AG04450 (cell line): Measurements from ENCODE around the gene MSRB3. TPM values are rescaled to one million over a fixed set of nuclear protein-coding genes. Genes with fewer than 3 reads are reported as not detected.
A peak's percentile ranks its signal among the peaks of the same experiment; 100 is the strongest.

Experiments
- CTCF ChIA-PET: fragments of 300-600, 350-600 bp; formaldehyde crosslinking; extraction: SDS; loops from one replicate; lab custom pipeline; 2022; ENCODE audit warnings: antibody characterized with exemption, inconsistent platforms; lab: Charles Lee
- POLR2A ChIA-PET: fragments of 350-600 bp; formaldehyde crosslinking; extraction: SDS; loops from one replicate; lab custom pipeline; 2021; ENCODE audit warnings: antibody characterized with exemption, inconsistent platforms; lab: Yijun Ruan, JAX
- DNase-seq: peaks from one replicate; pipeline ENCODE4 v3.0.0-alpha.2; 2011; ENCODE audit warnings: low read depth, low spot score
- H3K27ac ChIP-seq: one replicate; pipeline ENCODE4 v1.5.1; 2012; ENCODE audit warnings: low read depth, low read length, control low read depth
- H3K27me3 ChIP-seq: one replicate; pipeline ENCODE4 v1.6.0; 2012; ENCODE audit warnings: low read length; ENCODE audit not compliant: control insufficient read depth, insufficient read depth
- H3K4me3 ChIP-seq: 2 replicates; pipeline ENCODE4 v1.5.1; 2011; ENCODE audit warnings: mild to moderate bottlenecking, low read depth, low read length, control low read depth
- H3K9me3 ChIP-seq: 2 replicates; pipeline ENCODE4 v1.5.1; 2012; ENCODE audit warnings: low read length; ENCODE audit not compliant: control insufficient read depth, insufficient read depth
- CTCF ChIP-seq: IDR thresholded peaks from 2 replicates; pipeline ENCODE4 v1.5.1; 2011; ENCODE audit warnings: low read depth, low read length, control low read depth, inconsistent platforms
- polyA plus RNA-seq: library from polyadenylated mRNA; depleted of rRNA; stranded (reverse); fragments of >200 nt; gene quantifications from 2 replicates; pipeline ENCODE4 v1.2.3, GENCODE V29; 2011

Gene MSRB3
- polyA plus RNA-seq, 1 experiment = 75.6 TPM

- CTCF ChIA-PET = interaction anchor here (0.7 kb wide), 1 partner anchor 1940 kb away, joined by 3 read pairs; no protein-coding TSS in a partner anchor
Measured at GRCh38 chr12:65329721-65330120, 51.2 kb downstream of the MSRB3 start.

DNA sequence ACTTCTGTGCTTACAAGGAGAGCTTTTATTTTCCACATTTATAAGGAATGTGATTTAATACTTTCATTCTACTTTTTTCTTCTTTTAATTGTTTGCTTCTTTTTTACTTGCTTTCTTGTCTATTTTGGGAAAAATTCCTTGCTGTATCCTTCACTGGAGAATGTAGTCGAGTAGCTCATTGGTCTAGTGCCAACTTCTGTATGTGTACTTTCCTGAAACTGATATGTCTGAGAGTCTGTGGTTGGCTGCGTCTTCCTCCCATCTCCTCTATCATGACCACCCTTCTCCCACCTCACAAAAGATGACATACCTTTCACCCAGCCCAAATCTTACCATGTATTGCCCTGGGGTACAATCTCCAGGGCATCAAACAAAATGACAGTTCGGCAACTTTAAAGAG is 51.8 kb downstream of the MSRB3 start:
- ChIA-PET CTCF (no interaction called here), POLR2A (no interaction called here)
- TF ChIP-seq CTCF = no peak
- Histone ChIP-seq H3K9me3 (peaks cover 4% of the 10 kb centered on the region), H3K27ac (no peak overlapping the region), H3K27me3 (no peaks in the 10 kb centered on the region), H3K4me3 (no peak overlapping the region)
- DNase-seq = peak; percentile 21

More at GRCh38 chr12:65329721-65330120, 51.2 kb downstream of the MSRB3 start:
- no peak for DNase-seq
- POLR2A ChIA-PET = no interaction called here
- H3K9me3 ChIP-seq = peaks cover 4% of the 10 kb centered on the region
- no peaks in the 10 kb centered on the region for H3K27me3 ChIP-seq
- H3K4me3 ChIP-seq = no peak overlapping the region
- no peak overlapping the region for H3K27ac ChIP-seq
- TF ChIP-seq CTCF = no peak

- POLR2A ChIA-PET = no interaction called here
- CTCF ChIA-PET = no interaction called here
- TF ChIP-seq CTCF = no peak
Measured at GRCh38 chr12:65331456-65331855, 53.0 kb downstream of the MSRB3 start.

DNA sequence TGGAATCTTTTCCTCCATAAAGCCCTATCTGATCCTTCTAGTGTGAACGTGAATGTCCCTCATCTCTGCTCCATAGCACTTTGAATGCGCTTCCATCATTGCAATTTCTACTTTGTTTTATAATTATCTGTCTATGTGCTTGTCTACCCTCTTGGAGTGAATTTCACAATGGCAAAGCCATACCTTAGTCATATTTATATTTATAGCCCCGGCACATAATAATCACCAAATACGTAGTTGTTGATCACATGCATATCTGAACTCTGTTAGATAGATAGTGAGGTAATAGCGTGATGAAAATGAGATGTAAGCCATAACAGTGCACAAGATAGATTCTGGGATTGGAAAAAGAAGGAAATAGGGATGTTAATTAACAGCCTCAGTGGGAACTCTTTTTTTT is 55.2 kb downstream of the MSRB3 start:
- no peak for TF ChIP-seq CTCF
- Histone ChIP-seq H3K4me3 (no peak overlapping the region), H3K9me3 (peaks cover 4% of the 10 kb centered on the region), H3K27ac (no peak overlapping the region), H3K27me3 (no peaks in the 10 kb centered on the region)
- DNase-seq = no peak
- CTCF ChIA-PET = no interaction called here
- POLR2A ChIA-PET = no interaction called here

More at GRCh38 chr12:65331456-65331855, 53.0 kb downstream of the MSRB3 start:
- Histone ChIP-seq H3K9me3 (peaks cover 4% of the 10 kb centered on the region), H3K4me3 (no peak overlapping the region), H3K27me3 (no peaks in the 10 kb centered on the region), H3K27ac (no peak overlapping the region)
- no peak for DNase-seq

GRCh38 chr12:65334521-65334920 is 56.0 kb downstream of the MSRB3 start:
- ChIA-PET POLR2A (no interaction called here), CTCF (no interaction called here)
- no peak overlapping the region for H3K4me3 ChIP-seq
- no peaks in the 10 kb centered on the region for H3K27me3 ChIP-seq
- TF ChIP-seq CTCF = no peak
- peak overlapping the region; percentile 34 for H3K27ac ChIP-seq
- H3K9me3 ChIP-seq = peaks cover 4% of the 10 kb centered on the region
- DNase-seq = no peak
